ENCODE measurements around the gene IGIP. TPM values are rescaled to one million over a fixed set of nuclear protein-coding genes. Genes with fewer than 3 reads are reported as not detected.

Gene IGIP
- total and polyA plus RNA-seq, 4 donors, result 2.3 to 11.8 (median 3.7) TPM

DNA sequence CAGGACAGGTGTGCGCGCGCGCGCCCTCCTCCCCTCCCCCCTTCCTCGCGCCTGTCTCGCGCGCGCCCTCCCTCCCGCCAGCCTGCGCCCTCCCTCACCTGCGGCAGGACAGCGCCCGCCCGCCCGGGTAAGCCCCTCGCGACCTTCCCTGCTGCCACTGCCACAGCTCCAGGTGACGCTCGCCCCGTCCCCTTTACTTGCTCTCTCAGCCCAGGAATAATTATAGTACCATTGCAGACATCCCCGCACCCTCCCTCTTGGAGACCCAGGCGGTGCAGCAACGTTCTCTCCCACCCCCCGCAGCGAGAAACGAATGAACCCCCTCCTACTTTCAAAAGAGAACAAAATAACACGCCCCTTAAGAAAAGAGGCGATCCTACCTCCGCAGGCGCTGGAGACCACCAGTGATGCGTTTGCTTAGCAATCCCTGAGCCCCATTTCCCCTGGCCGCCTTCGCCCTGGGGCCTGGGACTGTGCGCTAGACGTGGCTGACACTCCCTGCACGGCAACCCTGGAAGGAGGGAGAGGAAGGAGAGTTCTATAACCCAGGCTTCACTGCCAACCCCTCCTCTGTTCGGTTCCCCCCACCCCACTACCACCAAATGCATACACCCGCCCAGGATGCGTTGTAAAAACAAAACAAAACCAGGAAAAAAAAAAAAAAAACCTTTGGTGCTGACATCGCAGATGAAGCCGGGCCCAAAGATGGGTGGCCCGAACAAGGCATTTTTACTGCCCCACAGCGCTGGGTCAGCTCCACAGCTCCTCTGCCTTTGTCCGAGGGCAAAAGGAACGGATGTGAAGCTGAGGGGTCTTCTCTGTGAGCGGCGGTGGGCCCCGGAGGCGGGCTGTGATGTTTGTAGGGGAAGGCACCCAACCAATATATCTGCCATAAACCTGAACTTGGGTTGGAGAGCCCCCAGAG, 17.4 kb upstream of the IGIP start:
- Histone ChIP-seq H3K4me1 (ENCODE audit: control insufficient read depth in 4 of 4, insufficient read depth in 4 of 4, low read length in 3 of 4) (peaks cover 11 to 46% (median 31%) of the 10 kb centered on the region in 4 donors), H3K4me3 (ENCODE audit: low read depth in 1 of 3, low read length in 3 of 3) (peak overlapping the region; percentile 80 to 95 (median 80)), H3K36me3 (ENCODE audit: control insufficient read depth in 4 of 4, insufficient read depth in 3 of 4, low read depth in 1 of 4, low read length in 3 of 4) (no peaks in the 10 kb centered on the region), H3K9me3 (ENCODE audit: control insufficient read depth in 4 of 4, low read length in 3 of 4) (no peaks in the 10 kb centered on the region), H3K9ac (ENCODE audit: low read depth in 1 of 2, low read length in 2 of 2) (peak overlapping the region; percentile 59 to 72), H3K27ac (ENCODE audit: low read depth in 1 of 2, low read length in 2 of 2) (peak overlapping the region; percentile 88 to 97), H3K27me3 (ENCODE audit: control insufficient read depth in 4 of 4, insufficient read depth in 4 of 4, low read length in 3 of 4) (no peaks in the 10 kb centered on the region)
- TF ChIP-seq, protein P1, sequence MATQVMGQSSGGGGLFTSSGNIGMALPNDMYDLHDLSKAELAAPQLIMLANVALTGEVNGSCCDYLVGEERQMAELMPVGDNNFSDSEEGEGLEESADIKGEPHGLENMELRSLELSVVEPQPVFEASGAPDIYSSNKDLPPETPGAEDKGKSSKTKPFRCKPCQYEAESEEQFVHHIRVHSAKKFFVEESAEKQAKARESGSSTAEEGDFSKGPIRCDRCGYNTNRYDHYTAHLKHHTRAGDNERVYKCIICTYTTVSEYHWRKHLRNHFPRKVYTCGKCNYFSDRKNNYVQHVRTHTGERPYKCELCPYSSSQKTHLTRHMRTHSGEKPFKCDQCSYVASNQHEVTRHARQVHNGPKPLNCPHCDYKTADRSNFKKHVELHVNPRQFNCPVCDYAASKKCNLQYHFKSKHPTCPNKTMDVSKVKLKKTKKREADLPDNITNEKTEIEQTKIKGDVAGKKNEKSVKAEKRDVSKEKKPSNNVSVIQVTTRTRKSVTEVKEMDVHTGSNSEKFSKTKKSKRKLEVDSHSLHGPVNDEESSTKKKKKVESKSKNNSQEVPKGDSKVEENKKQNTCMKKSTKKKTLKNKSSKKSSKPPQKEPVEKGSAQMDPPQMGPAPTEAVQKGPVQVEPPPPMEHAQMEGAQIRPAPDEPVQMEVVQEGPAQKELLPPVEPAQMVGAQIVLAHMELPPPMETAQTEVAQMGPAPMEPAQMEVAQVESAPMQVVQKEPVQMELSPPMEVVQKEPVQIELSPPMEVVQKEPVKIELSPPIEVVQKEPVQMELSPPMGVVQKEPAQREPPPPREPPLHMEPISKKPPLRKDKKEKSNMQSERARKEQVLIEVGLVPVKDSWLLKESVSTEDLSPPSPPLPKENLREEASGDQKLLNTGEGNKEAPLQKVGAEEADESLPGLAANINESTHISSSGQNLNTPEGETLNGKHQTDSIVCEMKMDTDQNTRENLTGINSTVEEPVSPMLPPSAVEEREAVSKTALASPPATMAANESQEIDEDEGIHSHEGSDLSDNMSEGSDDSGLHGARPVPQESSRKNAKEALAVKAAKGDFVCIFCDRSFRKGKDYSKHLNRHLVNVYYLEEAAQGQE (IDR thresholded peaks at IDR 0.05), result no peak
- peak; percentile 24 for TF ChIP-seq YY1 (IDR thresholded peaks at IDR 0.05)
- peak; percentile 47 for DNase-seq (ENCODE audit: low spot score)
- WGBS, result 3% methylated on average over 52 of the region's 52 CpGs

DNA sequence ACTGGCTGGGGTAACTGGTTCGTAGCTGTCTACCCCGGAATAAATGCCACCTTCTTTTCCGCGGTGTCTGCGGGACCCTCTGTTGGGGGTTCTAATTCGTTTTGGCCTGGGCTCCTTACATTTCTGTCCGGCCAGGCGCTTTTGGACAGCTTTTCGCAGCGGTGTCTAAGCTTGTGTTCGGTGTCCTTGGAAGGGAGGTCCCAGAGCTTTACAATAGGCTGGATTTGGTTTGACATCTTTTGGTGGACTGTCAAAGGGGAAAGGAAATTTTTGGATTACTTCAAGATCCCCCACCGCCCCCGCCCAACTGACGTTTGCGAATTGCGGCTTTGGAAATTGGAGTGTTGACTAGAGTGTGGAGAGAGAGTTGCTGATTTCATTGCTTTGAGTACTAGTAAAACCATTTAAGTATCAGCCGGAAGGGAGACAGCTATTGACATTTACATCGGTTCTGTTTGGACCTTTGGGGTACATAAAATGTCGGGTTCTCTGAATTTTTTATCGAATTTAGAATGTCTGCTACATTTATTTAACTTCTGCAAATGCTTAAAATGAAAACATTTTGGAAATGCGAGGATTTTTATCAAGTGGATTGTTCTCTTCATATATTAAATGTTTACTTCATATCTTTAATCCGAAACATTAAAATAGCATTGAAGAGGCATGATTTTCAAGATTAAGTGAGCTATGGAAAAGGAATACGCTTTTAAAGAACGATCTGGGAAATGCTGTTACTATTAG, 16.5 kb upstream of the IGIP start:
- DNase-seq (ENCODE audit: low spot score), result no peak
- TF ChIP-seq FOXA2 (IDR thresholded peaks at IDR 0.05) (no peak), TAF1 (conservative IDR thresholded peaks at IDR 0.05) (no peak), GABPA (IDR thresholded peaks at IDR 0.05 in 1 of 2, conservative IDR thresholded peaks at IDR 0.05 in 1 of 2) (no peak), YY1 (IDR thresholded peaks at IDR 0.05) (no peak)
- TF ChIP-seq, protein P1 (IDR thresholded peaks at IDR 0.05), result no peak
- peak overlapping the region in 1 of 2 donors; percentile 50 for H3K9ac ChIP-seq (ENCODE audit: low read depth in 1 of 2, low read length in 2 of 2)
- peak overlapping the region in 2 of 3 donors; percentile 80 for H3K4me3 ChIP-seq (ENCODE audit: low read depth in 1 of 3, low read length in 3 of 3)
- WGBS, result 55% methylated on average over 24 of the region's 24 CpGs
- H3K9me3 ChIP-seq (ENCODE audit: control insufficient read depth in 4 of 4, low read length in 3 of 4), result no peaks in the 10 kb centered on the region
- peaks cover 11 to 48% (median 31%) of the 10 kb centered on the region in 4 donors for H3K4me1 ChIP-seq (ENCODE audit: control insufficient read depth in 4 of 4, insufficient read depth in 4 of 4, low read length in 3 of 4)
- H3K36me3 ChIP-seq (ENCODE audit: control insufficient read depth in 4 of 4, insufficient read depth in 3 of 4, low read depth in 1 of 4, low read length in 3 of 4), result no peaks in the 10 kb centered on the region
- H3K27me3 ChIP-seq (ENCODE audit: control insufficient read depth in 4 of 4, insufficient read depth in 4 of 4, low read length in 3 of 4), result no peaks in the 10 kb centered on the region
- no peak overlapping the region for H3K27ac ChIP-seq (ENCODE audit: low read depth in 1 of 2, low read length in 2 of 2)

Measured in liver (tissue), 9 donors.